ENCODE results near the gene ERICH6.

The ERICH6 gene

DNA sequence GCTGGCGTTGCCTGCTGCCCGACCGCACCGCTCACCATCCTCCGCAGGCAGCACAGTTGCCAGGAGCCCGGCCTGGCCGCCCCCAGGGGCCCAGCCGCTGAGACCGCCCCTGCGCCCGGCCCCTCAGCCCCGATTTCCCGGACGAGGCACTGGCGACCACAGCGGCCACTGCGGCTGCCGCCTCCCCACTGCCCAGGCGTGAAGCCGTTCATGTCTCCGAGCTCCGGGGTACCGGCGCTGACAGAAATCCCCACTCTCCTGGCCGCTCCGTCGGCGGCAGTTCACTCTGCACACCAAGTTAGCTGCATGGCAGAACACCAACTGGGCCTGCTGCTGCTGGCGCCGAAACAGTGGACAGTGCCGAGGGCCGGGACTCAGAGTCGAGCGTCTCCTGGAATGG, 92.1 kb downstream of the ERICH6 start:
- TF ChIP-seq, protein P1, sequence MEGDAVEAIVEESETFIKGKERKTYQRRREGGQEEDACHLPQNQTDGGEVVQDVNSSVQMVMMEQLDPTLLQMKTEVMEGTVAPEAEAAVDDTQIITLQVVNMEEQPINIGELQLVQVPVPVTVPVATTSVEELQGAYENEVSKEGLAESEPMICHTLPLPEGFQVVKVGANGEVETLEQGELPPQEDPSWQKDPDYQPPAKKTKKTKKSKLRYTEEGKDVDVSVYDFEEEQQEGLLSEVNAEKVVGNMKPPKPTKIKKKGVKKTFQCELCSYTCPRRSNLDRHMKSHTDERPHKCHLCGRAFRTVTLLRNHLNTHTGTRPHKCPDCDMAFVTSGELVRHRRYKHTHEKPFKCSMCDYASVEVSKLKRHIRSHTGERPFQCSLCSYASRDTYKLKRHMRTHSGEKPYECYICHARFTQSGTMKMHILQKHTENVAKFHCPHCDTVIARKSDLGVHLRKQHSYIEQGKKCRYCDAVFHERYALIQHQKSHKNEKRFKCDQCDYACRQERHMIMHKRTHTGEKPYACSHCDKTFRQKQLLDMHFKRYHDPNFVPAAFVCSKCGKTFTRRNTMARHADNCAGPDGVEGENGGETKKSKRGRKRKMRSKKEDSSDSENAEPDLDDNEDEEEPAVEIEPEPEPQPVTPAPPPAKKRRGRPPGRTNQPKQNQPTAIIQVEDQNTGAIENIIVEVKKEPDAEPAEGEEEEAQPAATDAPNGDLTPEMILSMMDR (conservative IDR thresholded peaks at IDR 0.05; ENCODE audit: control insufficient read depth, insufficient read depth, low read depth, low read length) = no peak
- DNase-seq (ENCODE audit: low read depth) = no peak
- H3K4me3 ChIP-seq (ENCODE audit: control insufficient read depth, low read depth, low read length) = no peak overlapping the region

DNA sequence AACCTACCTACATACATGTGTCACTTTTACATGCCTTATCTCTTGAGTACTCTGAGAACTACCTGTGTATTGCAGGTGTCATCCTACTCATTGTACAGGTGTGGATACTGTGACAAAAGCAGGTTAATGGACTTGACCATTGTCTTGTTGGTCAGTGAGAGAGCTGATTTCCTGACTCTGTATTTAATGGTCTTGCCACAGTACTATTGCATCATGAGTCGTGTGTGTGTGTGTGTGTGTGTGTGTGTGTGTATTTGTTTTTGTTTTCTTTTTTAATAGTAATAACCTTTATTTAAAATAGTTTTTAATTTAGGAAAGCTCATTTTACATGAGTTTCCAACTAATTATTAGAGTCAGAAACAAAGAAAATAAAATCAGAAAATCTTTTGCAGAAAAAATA, 92.9 kb downstream of the ERICH6 start:
- TF ChIP-seq, protein P1 (conservative IDR thresholded peaks at IDR 0.05; ENCODE audit: control insufficient read depth, insufficient read depth, low read depth, low read length) = no peak
- peak; percentile 40 for DNase-seq (ENCODE audit: low read depth)
- no peak overlapping the region for H3K4me3 ChIP-seq (ENCODE audit: control insufficient read depth, low read depth, low read length)

DNA sequence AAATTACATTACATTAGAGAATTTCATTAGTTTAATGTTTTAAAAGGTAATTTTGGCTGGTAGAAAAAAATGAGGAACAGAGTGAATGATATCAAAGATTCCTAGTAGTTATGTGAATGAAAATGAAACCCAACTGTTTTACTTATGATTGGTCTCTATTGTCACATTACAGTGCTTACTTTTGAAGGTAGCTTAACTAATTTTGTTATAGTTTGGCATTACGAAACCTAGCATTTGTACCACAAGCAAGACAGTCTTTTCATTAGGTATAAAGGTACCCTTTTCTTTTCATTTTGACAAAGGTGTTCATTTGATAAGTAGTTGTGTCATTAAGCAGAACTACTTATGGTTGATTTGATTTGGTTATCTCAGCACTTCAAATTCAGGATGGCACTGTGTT, 93.7 kb downstream of the ERICH6 start:
- no peak for DNase-seq (ENCODE audit: low read depth)
- TF ChIP-seq, protein P1 (conservative IDR thresholded peaks at IDR 0.05; ENCODE audit: control insufficient read depth, insufficient read depth, low read depth, low read length) = no peak
- H3K4me3 ChIP-seq (ENCODE audit: control insufficient read depth, low read depth, low read length) = no peak overlapping the region

Measured in fibroblast of mammary gland (primary cell).